NK-92 (cell line): Measurements from ENCODE around the gene NOC2L.
"Not testable (repeated sequence)": the region's sequence is repeated elsewhere in the genome, so short reads cannot be mapped to it uniquely, and the experiment has no call there.

Source experiments
- DNase-seq: peaks from one replicate; lab custom pipeline; 2025; ENCODE audit not compliant: unreplicated experiment; lab: John Stamatoyannopoulos, UW

Gene NOC2L

DNA sequence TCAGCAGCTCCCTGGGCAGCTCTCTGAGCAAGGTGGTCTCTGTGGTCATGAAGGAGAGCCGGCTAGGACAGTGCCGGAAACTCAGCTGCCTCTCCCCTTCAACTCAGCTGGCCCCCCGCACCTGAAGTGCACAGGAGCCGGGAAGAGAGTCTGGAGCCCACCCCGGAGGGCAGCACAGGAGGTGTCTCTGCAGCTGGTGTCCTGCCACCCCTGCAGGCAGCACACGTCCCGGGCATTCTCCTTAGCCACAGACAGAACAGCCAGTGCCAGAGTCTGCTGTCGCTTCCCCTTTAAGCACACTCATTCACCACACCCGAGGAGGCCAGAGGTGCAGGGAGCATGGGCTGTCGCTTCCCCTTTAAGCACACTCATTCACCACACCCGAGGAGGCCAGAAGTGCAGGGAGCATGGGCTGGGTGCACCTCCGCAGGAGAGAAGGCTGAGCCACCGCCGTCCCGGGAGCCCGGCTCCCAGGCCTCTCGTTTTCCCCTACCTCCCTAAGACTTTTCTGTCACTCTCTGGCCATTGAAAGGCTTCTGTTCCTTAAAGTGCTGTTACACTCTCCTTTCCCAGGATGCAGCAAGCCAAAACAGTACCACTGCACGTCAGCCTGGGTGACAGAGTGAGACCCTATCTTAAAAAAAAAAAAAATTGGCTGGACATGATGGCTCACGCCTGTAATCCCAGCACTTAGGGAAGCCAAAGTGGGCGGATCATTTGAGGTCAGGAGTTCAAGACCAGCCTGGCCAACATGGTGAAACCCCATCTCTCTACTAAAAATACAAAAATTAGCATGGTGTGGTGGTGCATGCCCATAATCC, 52.2 kb downstream of the NOC2L start:
- no peak for DNase-seq

DNA sequence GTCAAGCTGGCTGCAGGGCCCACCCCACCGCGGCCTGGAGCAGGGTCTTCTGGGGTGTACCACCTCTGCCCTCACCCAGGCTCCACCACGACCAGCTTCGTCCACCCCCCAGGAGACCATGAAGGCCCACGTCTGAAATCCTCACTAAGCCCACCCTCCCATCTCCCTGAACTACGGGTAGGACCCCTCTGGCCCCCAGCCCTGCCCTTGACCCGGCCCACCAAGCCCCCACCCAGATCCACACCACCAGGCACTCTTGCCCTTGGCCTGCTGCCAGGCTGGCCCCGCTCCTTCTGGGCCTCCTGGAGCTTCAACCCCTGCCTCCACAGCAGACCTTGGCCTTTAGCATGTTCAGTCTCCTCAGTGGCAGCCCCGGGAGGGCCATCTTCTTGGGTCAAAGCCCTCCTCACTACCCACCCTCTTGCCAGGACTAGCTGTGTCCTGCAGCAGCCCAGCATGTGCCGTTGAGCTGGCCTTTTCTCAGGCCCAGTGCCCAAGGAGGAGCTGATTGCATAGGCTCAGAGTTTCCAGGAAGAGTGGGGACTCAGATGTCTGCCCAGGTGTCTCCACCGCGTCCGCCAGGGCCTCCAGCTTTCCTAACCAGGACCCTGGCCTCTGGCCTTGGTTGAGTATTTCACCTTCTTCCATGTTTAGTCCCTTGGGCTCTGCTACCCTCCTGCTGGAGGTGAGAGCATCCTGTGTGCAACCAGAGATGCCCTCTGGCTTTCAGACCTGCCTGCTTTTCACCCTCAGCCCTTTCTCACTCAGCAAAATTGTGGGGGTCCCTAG, 53.1 kb downstream of the NOC2L start:
- no peak for DNase-seq

DNA sequence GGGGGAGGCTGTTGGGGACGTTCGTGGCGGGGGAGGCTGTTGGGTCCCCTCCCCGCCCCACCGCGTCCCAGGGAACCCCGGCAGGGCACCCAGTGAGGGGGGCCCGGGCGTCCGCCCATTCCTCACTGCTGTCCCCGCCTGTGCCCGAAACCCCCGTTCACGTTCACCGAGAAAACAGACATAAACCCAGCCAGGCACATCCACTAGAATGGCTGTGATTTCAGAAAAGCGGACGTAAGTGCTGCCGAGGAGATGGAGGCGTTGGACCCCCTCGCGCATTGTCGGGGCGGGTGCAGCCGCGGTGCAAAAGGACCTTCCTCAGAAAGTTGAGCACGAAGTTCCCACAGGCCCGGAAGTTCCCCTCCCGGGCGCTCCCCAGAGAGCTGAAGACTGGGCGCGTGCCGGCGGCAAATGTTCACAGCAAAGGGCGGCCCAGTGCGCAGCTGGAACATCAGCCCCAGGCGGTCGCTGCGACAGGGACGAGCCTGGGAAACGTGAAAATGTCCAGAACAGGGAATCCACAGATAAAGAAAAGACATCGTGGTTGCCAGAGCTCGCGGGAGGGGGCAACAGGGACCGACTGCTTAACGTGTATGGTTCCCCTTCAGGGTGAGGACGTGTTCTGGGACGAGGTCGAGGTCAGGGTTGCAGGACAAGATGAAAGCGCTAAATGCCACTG, 53.8 kb downstream of the NOC2L start:
- no peak for DNase-seq

DNA sequence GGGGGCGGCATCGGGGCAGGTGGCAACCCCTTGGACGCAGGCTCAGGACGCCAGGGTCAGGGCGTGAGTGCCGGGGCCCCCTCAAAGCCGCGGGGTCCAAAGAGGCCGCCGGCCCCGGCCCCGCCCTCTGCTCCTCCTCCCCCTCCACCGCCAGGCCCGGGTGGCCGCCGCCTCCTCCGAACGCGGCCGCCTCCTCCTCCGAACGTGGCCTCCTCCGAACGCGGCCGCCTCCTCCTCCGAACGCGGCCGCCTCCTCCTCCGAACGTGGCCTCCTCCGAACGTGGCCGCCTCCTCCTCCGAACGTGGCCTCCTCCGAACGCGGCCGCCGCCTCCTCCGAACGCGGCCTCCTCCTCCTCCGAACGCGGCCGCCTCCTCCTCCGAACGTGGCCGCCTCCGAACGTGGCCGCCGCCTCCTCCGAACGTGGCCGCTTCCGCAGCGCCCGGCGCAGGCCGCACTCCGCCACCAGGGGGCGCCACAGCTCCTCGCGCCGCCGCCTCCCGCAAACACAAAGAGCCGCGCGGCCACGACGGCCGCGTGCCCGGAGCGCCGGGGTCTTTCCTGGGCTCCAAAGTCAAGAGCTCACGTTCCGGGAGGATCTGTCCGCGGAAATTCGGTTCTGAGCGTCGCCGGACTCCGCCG, 54.6 kb downstream of the NOC2L start:
- DNase-seq = no peak

DNA sequence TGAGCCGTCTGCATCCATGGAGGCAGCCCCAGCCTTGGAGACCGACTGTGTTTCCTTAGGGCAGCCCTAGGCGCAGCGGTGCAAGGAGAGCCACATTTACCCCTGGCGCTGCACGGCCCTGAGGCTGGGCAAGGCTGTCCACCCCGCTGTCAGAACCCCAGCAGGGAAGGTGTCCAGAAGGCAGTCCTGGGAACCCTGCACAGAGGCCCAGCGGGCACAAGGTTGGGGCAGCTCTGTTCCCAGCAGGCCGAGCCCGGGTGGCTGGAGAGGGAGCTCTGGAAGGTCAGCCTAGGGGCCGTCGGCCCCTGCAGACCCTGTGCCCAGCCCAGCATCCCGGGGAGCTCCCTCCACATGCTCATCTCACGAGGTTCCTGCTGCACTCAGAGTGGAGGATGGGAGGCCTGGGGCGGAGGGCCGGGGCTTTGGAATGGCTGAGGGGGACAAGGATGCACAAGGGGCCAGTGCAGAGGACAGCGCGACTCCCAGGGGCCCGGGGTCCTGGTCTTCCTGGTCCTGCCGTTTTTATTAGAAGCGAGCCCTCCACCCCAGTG, 55.3 kb downstream of the NOC2L start:
- no peak for DNase-seq

DNA sequence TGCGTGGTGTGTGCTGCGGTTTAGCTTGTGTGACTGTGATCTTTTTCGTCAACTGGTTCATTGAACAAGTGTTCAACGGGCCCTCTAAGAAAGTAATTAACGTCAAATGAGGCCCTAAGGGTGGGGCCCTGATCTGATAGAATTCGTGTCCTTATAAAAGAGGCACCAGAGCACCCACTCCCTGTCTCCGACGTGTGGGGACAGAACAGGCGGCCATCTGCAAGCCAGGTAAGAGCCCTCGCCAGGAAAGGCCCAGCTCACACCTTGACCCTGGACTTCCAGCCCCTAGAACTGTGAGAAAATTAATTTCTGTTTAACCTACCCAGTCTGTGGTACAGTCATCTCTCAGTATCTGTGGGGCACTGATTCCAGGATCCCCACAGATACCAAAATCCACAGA, 55.8 kb downstream of the NOC2L start:
- no peak for DNase-seq

DNA sequence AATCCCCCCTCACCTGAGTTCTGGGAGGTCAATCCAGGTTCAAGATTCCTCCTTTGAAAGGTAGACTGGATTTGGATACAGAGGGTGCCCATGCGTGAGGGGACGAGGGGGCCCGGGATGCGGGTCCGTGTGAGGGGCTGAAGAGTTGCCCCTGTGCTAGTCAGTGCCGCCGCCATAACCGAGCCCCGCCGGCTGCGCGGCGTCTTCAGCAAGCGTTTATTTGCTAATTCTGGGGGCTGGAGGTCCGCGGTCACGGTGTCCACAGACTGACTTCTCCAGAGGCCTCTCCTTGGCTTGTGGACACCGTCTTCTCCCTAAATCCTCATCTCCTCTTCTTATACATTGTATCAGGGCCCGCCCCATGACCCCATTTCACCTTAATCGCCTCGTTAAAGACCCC, 56.3 kb downstream of the NOC2L start:
- no peak for DNase-seq

DNA sequence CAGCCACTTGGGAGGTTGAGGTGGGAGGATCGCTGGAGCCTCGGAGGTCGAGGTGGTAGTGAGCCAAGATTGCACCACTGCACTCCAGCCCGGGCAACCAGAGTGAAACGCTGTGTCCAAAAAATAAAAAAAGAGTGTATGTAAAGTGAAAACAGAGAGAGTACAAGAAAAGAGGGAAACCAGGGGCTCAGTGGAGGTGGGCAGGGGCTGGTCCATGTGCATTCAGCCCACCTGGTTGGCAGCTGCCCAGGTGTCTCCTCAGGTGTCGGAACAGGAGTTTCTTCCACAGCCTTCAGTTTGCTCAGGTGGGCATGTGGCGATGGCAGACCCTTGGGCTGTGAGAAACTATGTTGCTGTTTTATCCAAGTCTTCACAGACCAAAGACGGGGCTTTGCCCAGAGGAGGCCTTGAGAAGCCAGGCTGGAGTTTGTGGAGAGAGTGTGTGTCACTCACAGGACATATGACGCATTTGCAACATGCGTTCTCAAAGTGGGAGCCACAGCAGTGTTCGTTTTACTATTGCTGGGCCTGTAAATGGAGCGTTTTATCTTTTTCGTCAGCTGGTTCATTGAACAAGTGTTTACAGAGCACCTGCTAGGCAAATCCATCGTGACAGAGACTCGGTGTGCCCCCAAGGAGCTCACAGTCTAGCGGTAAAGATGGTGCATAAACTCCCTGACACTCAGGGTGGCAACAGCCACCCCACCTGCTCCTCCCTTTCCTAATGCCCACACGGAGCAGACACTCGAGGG, 57.8 kb downstream of the NOC2L start:
- DNase-seq = no peak

DNA sequence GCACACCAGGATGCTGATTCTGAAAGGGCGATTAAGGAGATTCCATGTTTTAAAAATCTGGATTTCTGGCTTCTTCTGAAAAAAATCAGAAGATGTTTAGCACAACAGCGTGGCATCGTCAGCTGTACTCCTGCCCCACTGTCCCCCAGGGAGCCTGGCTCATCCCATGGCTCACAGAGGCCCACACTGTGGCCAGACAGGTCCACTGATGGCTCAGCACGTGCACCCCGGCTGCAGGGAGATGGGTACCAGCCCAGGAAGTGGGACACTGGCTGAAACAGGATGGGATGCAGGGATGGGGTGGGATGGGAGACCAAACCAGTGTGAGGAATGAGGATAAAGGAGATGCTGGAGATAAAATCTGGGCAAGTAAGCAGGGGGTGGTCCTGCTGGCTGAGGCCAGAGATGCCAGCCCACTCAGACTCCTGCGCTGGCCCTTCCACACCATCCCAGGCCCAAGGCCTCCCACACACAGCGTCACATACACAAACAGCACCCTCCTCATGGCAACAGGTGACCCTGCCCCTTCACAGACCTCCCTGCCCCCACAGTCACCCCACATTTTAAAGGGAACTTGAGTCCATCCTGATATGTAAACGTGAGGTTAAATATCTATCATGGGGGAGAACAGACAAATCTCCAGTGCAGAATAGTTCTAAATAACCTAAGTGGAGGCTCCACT, 59.3 kb downstream of the NOC2L start:
- DNase-seq = no peak

DNA sequence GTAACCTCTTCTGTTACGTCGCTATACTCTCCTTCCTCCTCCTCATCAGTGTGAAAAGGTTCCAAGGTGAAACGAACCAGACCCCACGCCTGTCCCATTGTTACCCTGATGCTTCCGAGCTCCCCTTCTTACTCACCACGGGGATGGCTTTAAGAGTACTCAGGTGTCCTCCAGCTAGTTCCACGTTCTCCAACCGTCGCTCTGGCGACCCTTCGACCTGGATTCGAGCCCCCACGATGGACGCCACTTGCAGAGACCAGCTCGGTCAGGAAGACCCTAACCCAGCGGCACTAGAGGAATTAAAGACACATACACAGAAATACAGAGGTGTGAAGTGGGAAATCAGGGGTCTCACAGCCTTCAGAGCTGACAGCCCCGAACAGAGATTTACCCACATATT, 61.1 kb downstream of the NOC2L start:
- DNase-seq = not testable (repeated sequence)

DNA sequence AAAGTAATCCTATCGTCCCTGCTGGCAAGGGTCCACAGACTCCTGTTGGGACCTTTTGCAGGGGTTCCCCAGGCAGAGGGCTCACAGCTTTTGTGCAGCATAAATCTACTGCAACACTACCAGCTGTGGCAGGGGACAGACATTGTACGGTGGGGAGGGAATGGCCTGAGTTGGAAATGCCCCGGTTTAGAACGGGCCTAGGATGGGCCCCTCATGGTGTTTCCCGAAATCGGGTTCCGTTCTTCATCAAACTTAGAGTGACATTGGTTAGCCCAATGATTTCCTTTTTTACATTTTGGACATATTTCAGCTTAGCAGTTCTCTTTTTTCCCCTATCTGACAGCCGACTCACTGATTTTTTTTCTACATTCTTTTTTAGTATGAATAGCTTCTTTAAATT, 61.8 kb downstream of the NOC2L start:
- no peak for DNase-seq
